ENCODE results near the gene CROCC2. TPM values are rescaled to one million over a fixed set of nuclear protein-coding genes. Genes with fewer than 3 reads are reported as not detected.

Gene CROCC2
- polyA plus RNA-seq, 1 donor (not counting 4 experiments of a cell fraction or from before 2014, with no cell fraction given) = not detected

GRCh38 chr2:240906911-240907590 lies 915 bp downstream of the CROCC2 start:
- Histone ChIP-seq H3K9ac (ENCODE audit: control insufficient read depth, extremely low read depth, insufficient read depth, low read length) (no peak overlapping the region), H3K4me2 (ENCODE audit: control insufficient read depth, extremely low read depth, insufficient read depth, low read depth, low read length) (no peak overlapping the region), H3K79me2 (ENCODE audit: control insufficient read depth, insufficient read depth, low read length) (no peaks in the 10 kb centered on the region), H3K36me3 (ENCODE audit: control insufficient read depth in 2 of 2, extremely low read depth in 1 of 2, insufficient read depth in 2 of 2, low read length in 2 of 2) (no peaks in the 10 kb centered on the region), H3K4me1 (ENCODE audit: control insufficient read depth, extremely low read depth, insufficient read depth, low read length) (peaks cover 1% of the 10 kb centered on the region), H4K20me1 (ENCODE audit: control insufficient read depth, extremely low read depth, insufficient read depth, low read length) (peaks cover 3% of the 10 kb centered on the region), H3K9me3 (ENCODE audit: control insufficient read depth, low read depth, low read length) (no peaks in the 10 kb centered on the region), H3K4me3 (ENCODE audit: control insufficient read depth in 2 of 3, extremely low read depth in 1 of 3, insufficient read depth in 2 of 3, low read depth in 1 of 3, low read length in 3 of 3) (no peak overlapping the region), H3K27ac (ENCODE audit: control insufficient read depth, insufficient read depth, low read length) (no peak overlapping the region), H3K9me1 (ENCODE audit: control insufficient read depth, extremely low read depth, insufficient read depth, low read length) (no peaks in the 10 kb centered on the region), H3K27me3 (ENCODE audit: control insufficient read depth, extremely low read depth, insufficient read depth, low read length) (peaks cover 53% of the 10 kb centered on the region), H2AFZ (ENCODE audit: control insufficient read depth, low read length) (no peak overlapping the region)
- dilution Hi-C loops (cut with MboI; ENCODE audit: extremely low pct_ligation_motif_present, low sequenced_read_pairs) = no loop called here
- FAIRE-seq = no peak
- DNase-seq (ENCODE audit: low read depth, low spot score) = no peak
- no peak for TF ChIP-seq EZH2 (IDR thresholded peaks at IDR 0.05; ENCODE audit: low read length)
- TF ChIP-seq CTCF (optimal IDR thresholded peaks at IDR 0.05 in 1 of 3, IDR thresholded peaks at IDR 0.05 in 1 of 3, conservative IDR thresholded peaks at IDR 0.05 in 1 of 3; ENCODE audit: extremely low read depth in 1 of 3, insufficient read depth in 2 of 3, low read length in 3 of 3) = no peak

GRCh38 chr2:240909216-240909974 lies 3.3 kb downstream of the CROCC2 start:
- TF ChIP-seq EZH2 (IDR thresholded peaks at IDR 0.05; ENCODE audit: low read length) = no peak
- TF ChIP-seq CTCF (optimal IDR thresholded peaks at IDR 0.05 in 1 of 3, IDR thresholded peaks at IDR 0.05 in 1 of 3, conservative IDR thresholded peaks at IDR 0.05 in 1 of 3; ENCODE audit: extremely low read depth in 1 of 3, insufficient read depth in 2 of 3, low read length in 3 of 3) = no peak
- H3K4me1 ChIP-seq (ENCODE audit: control insufficient read depth, extremely low read depth, insufficient read depth, low read length) = peaks cover 5% of the 10 kb centered on the region
- H3K36me3 ChIP-seq (ENCODE audit: control insufficient read depth in 2 of 2, extremely low read depth in 1 of 2, insufficient read depth in 2 of 2, low read length in 2 of 2) = no peaks in the 10 kb centered on the region
- no peak overlapping the region for H3K4me3 ChIP-seq (ENCODE audit: control insufficient read depth in 2 of 3, extremely low read depth in 1 of 3, insufficient read depth in 2 of 3, low read depth in 1 of 3, low read length in 3 of 3)
- FAIRE-seq (no peak), DNase-seq (ENCODE audit: low read depth, low spot score) (no peak)
- no peak overlapping the region for H3K4me2 ChIP-seq (ENCODE audit: control insufficient read depth, extremely low read depth, insufficient read depth, low read depth, low read length)
- dilution Hi-C loops (cut with MboI; ENCODE audit: extremely low pct_ligation_motif_present, low sequenced_read_pairs) = no loop called here
- H3K79me2 ChIP-seq (ENCODE audit: control insufficient read depth, insufficient read depth, low read length) = no peaks in the 10 kb centered on the region
- no peak overlapping the region for H3K9ac ChIP-seq (ENCODE audit: control insufficient read depth, extremely low read depth, insufficient read depth, low read length)
- no peaks in the 10 kb centered on the region for H3K9me3 ChIP-seq (ENCODE audit: control insufficient read depth, low read depth, low read length)
- peaks cover 48% of the 10 kb centered on the region for H3K27me3 ChIP-seq (ENCODE audit: control insufficient read depth, extremely low read depth, insufficient read depth, low read length)
- no peaks in the 10 kb centered on the region for H3K9me1 ChIP-seq (ENCODE audit: control insufficient read depth, extremely low read depth, insufficient read depth, low read length)
- peaks cover 3% of the 10 kb centered on the region for H4K20me1 ChIP-seq (ENCODE audit: control insufficient read depth, extremely low read depth, insufficient read depth, low read length)
- H2AFZ ChIP-seq (ENCODE audit: control insufficient read depth, low read length) = no peak overlapping the region
- no peak overlapping the region for H3K27ac ChIP-seq (ENCODE audit: control insufficient read depth, insufficient read depth, low read length)

Measured in keratinocyte (primary cell).